IMR-90 (cell line): ENCODE measurements around the gene OGG1. TPM values are rescaled to one million over a fixed set of nuclear protein-coding genes. Genes with fewer than 3 reads are reported as not detected.

Source experiments
- ATAC-seq: fragments of 200-7000 bp; cut with Tn5 transposase; 2 replicates; pipeline ENCODE4 v1.9.1; 2020; ENCODE audit warnings: low read depth, mild to moderate bottlenecking, moderate library complexity
- BruUV-seq: library from RNA; stranded (reverse); fragments of 400-500 nt; replicated peaks from 2 replicates; lab custom pipeline; 2021; lab: Mats Ljungman, UMichigan
- CTCF ChIA-PET: fragments of 300-600 bp; formaldehyde crosslinking; extraction: SDS; loops from one replicate; lab custom pipeline; 2021; ENCODE audit warnings: antibody characterized with exemption; lab: Yijun Ruan, JAX
- POLR2A ChIA-PET: fragments of 300-600 bp; sonication (Branson Sonifier 250); formaldehyde crosslinking; loops from one replicate; lab custom pipeline; 2022; ENCODE audit warnings: antibody characterized with exemption; ENCODE audit not compliant: unreplicated experiment; lab: Charles Lee
- DNase-seq: peaks from one replicate; pipeline ENCODE4 v3.0.0; 2013
- H2AFZ ChIP-seq: replicated peaks from 2 replicates; pipeline ENCODE3; 2013; ENCODE audit warnings: low read length, mild to moderate bottlenecking; ENCODE audit not compliant: poor library complexity
- H2AK5ac ChIP-seq: 2 replicates; pipeline ENCODE4 v1.6.1; 2013; ENCODE audit warnings: low read depth, low read length, inconsistent platforms
- H2AK9ac ChIP-seq: replicated peaks from 2 replicates; pipeline ENCODE3; 2013; ENCODE audit warnings: mild to moderate bottlenecking, low read depth, low read length, moderate library complexity; ENCODE audit not compliant: poor library complexity
- H2BK120ac ChIP-seq: 2 replicates; pipeline ENCODE4 v1.6.1; 2013; ENCODE audit warnings: low read depth, low read length, inconsistent platforms
- H2BK15ac ChIP-seq: 3 replicates; pipeline ENCODE4 v1.6.1; 2013; ENCODE audit warnings: low read depth, low read length, inconsistent platforms
- H2BK20ac ChIP-seq: 2 replicates; pipeline ENCODE4 v1.6.1; 2013; ENCODE audit warnings: low read depth, mild to moderate bottlenecking, inconsistent platforms, low read length, moderate library complexity
- H2BK5ac ChIP-seq: 2 replicates; pipeline ENCODE4 v1.6.1; 2013; ENCODE audit warnings: mild to moderate bottlenecking, low read depth, low read length, inconsistent platforms; ENCODE audit not compliant: poor library complexity, severe bottlenecking
- H3K14ac ChIP-seq: replicated peaks from 2 replicates; pipeline ENCODE4 v1.6.1; 2013; ENCODE audit warnings: low read depth, low read length, inconsistent platforms
- H3K18ac ChIP-seq: 2 replicates; pipeline ENCODE4 v1.6.1; 2013; ENCODE audit warnings: low read depth, low read length, control low read depth
- H3K23ac ChIP-seq: 2 replicates; pipeline ENCODE4 v1.6.1; 2013; ENCODE audit warnings: low read depth, low read length, inconsistent platforms
- H3K27ac ChIP-seq: 2 replicates; pipeline ENCODE4 v1.5.1; 2013; ENCODE audit warnings: mild to moderate bottlenecking, control low read depth, low read length; ENCODE audit not compliant: insufficient read depth
- H3K27me3 ChIP-seq: 2 replicates; pipeline ENCODE4 v1.6.1; 2013; ENCODE audit warnings: low read length; ENCODE audit not compliant: control insufficient read depth, insufficient read depth
- H3K36me3 ChIP-seq: 2 replicates; pipeline ENCODE4 v1.6.1; 2013; ENCODE audit warnings: low read length, mixed read lengths; ENCODE audit not compliant: control insufficient read depth, insufficient read depth
- H3K4ac ChIP-seq: 2 replicates; pipeline ENCODE4 v1.6.1; 2013; ENCODE audit warnings: low read depth, low read length, inconsistent platforms
- H3K4me1 ChIP-seq: 2 replicates; pipeline ENCODE4 v1.6.1; 2013; ENCODE audit warnings: low read length, mixed read lengths; ENCODE audit not compliant: control insufficient read depth, insufficient read depth
- H3K4me2 ChIP-seq: 2 replicates; pipeline ENCODE4 v1.6.1; 2013; ENCODE audit warnings: low read depth, mild to moderate bottlenecking, control low read depth, low read length, moderate library complexity
- H3K4me3 ChIP-seq: 2 replicates; pipeline ENCODE4 v1.5.1; 2013; ENCODE audit warnings: low read depth, mild to moderate bottlenecking, control low read depth, low read length, moderate library complexity; ENCODE audit not compliant: insufficient read depth
- H3K56ac ChIP-seq: 2 replicates; pipeline ENCODE4 v1.6.1; 2013; ENCODE audit warnings: low read length, inconsistent platforms; ENCODE audit not compliant: insufficient read depth; ENCODE audit errors: extremely low read depth
- H3K79me1 ChIP-seq, 2 experiments: 2 replicates each; pipeline ENCODE4 v1.6.1; 2013; ENCODE audit warnings: low read length in 2 of 2, inconsistent platforms in 1 of 2, low read depth in 1 of 2
- H3K9ac ChIP-seq: 2 replicates; pipeline ENCODE4 v1.6.1; 2013; ENCODE audit warnings: low read depth, low read length, control low read depth
- H3K9me1 ChIP-seq: 2 replicates; pipeline ENCODE4 v1.6.1; 2013; ENCODE audit warnings: low read length, inconsistent platforms; ENCODE audit not compliant: insufficient read depth
- H3K9me3 ChIP-seq: 2 replicates; pipeline ENCODE4 v1.6.1; 2013; ENCODE audit warnings: low read length; ENCODE audit not compliant: control insufficient read depth, insufficient read depth
- H4K20me1 ChIP-seq: 2 replicates; pipeline ENCODE4 v1.6.1; 2013; ENCODE audit warnings: low read length, inconsistent platforms; ENCODE audit not compliant: insufficient read depth
- H4K5ac ChIP-seq: 2 replicates; pipeline ENCODE4 v1.6.1; 2013; ENCODE audit warnings: mild to moderate bottlenecking, low read depth, low read length, control low read depth
- H4K8ac ChIP-seq, 2 experiments: 2 replicates each; pipeline ENCODE4 v1.6.1; 2013; ENCODE audit warnings: low read depth in 2 of 2, low read length in 2 of 2, control low read depth in 1 of 2, inconsistent platforms in 1 of 2
- H4K91ac ChIP-seq: 2 replicates; pipeline ENCODE4 v1.6.1; 2013; ENCODE audit warnings: low read depth, low read length, inconsistent platforms; ENCODE audit not compliant: insufficient read depth
- CTCF ChIP-seq: conservative IDR thresholded peaks from 2 replicates; pipeline ENCODE4 v1.5.1; 2012; ENCODE audit warnings: mild to moderate bottlenecking, low read depth, low read length, improper control_type of control experiment
- ELK1 ChIP-seq: fragments of 150-350 bp; IDR thresholded peaks from 2 replicates; pipeline ENCODE4 v1.6.1; 2016; ENCODE audit warnings: low read depth, mild to moderate bottlenecking, low read length, moderate library complexity, borderline replicate concordance
- RCOR1 ChIP-seq: IDR thresholded peaks from 2 replicates; pipeline ENCODE4 v1.6.1; 2012; ENCODE audit warnings: mild to moderate bottlenecking, low read length, improper control_type of control experiment; ENCODE audit not compliant: insufficient replicate concordance
- whole genome bisulfite sequencing, 2 experiments: methylation state at CpG; one replicate each; pipeline versions ENCODE4 v1.1.5 to v1.1.7; 2013; ENCODE audit warnings: missing lambda C conversion rate in 2 of 2; ENCODE audit not compliant: insufficient read length in 1 of 2; ENCODE audit errors: extremely low coverage in 2 of 2; 5-methylcytosine and 5-hydroxymethylcytosine counted together
- dilution Hi-C: fragments of 300-500 bp; cut with HindIII; formaldehyde crosslinking; loops from one replicate; pipeline ENCODE4 v1.14.3; 2018; ENCODE audit warnings: low sequenced_read_pairs; ENCODE audit not compliant: unreplicated experiment
- in situ Hi-C: fragments of 300-500 bp; cut with MboI; formaldehyde crosslinking; loops from 3 replicates; pipeline ENCODE4 v1.14.3; 2019; ENCODE audit warnings: low sequenced_read_pairs, inconsistent platforms, mixed read lengths
- intact Hi-C: fragments of 100-400 bp; cut with micrococcal nuclease; formaldehyde crosslinking; loops from 2 replicates; pipeline ENCODE4 v1.10.0; 2022
- polyA plus RNA-seq, 3 experiments: library from polyadenylated mRNA; depleted of rRNA; stranded (reverse); fragments of >200 nt; gene quantifications; 2 replicates each; pipeline ENCODE4 v1.2.3, GENCODE V29; 2012; ENCODE audit warnings: low replicate concordance in 1 of 3
- total RNA-seq: library from RNA; depleted of rRNA; stranded (reverse); fragments of >200 nt; gene quantifications from 2 replicates; pipeline ENCODE4 v1.2.3, GENCODE V29; 2012

OGG1 gene
- total and polyA plus RNA-seq, 2 of the 4 experiments (the other 2 are of a cell fraction) = 14.9 to 25.6 TPM

- no peak for DNase-seq
- intact Hi-C loops (no loop called here), in situ Hi-C loops (no loop called here), dilution Hi-C loops (no loop called here)
- no CpG with 5 or more reads among the region's 5 CpGs for WGBS, 2 experiments
- CTCF ChIA-PET = no interaction called here
- Histone ChIP-seq H3K79me1 (peaks cover 1 to 23% of the 10 kb centered on the region in 2 experiments), H3K4me2 (no peak overlapping the region), H3K27me3 (no peaks in the 10 kb centered on the region), H2AK9ac (no peak overlapping the region), H3K56ac (no peak overlapping the region), H3K36me3 (peaks cover 35% of the 10 kb centered on the region), H2AK5ac (no peak overlapping the region), H3K9ac (no peak overlapping the region), H2AFZ (no peak overlapping the region), H3K18ac (no peak overlapping the region), H2BK5ac (no peak overlapping the region), H3K4me1 (peaks cover under 1% of the 10 kb centered on the region; the same call in 1 of the 2 replicates), H4K91ac (no peak overlapping the region), H3K14ac (no peak overlapping the region), H4K5ac (no peak overlapping the region), H3K4ac (no peak overlapping the region), H3K27ac (no peak overlapping the region), H2BK20ac (no peak overlapping the region), H4K8ac (no peak overlapping the region), H3K9me3 (no peaks in the 10 kb centered on the region), H3K4me3 (no peak overlapping the region), H2BK15ac (no peak overlapping the region), H3K23ac (no peak overlapping the region), H4K20me1 (no peaks in the 10 kb centered on the region; the same call in 1 of the 2 replicates), H3K9me1 (peaks cover 16% of the 10 kb centered on the region), H2BK120ac (no peak overlapping the region)
- no TSS peak for BruUV-seq
- TF ChIP-seq RCOR1 (no peak), ELK1 (no peak), CTCF (no peak)
- POLR2A ChIA-PET = no interaction called here
- no peak for ATAC-seq
Observed at GRCh38 chr3:9761919-9762318, 12.2 kb downstream of the OGG1 start.
